SK-N-SH (cell line): ENCODE data around the gene PTGER1.

Source experiments
- CTCF ChIP-seq: fragments of 200-600 bp; sonication (generic); IDR thresholded peaks from 2 replicates; pipeline ENCODE4 v1.6.1; 2017; ENCODE audit warnings: antibody characterized with exemption, mild to moderate bottlenecking, moderate library complexity
- EZH2phosphoT487 ChIP-seq: fragments of 200-600 bp; sonication (generic); IDR thresholded peaks from 2 replicates; pipeline ENCODE4 v1.6.1; 2017; ENCODE audit warnings: low read depth, mixed run types, mild to moderate bottlenecking, antibody characterized with exemption, moderate library complexity, borderline replicate concordance
- FOXJ3 ChIP-seq: sonication (generic); formaldehyde crosslinking; IDR thresholded peaks from 2 replicates; pipeline ENCODE4 v1.5.1; 2020; ENCODE audit warnings: mild to moderate bottlenecking, missing genetic modification reagents
- FOXM1 ChIP-seq: IDR thresholded peaks from 2 replicates; pipeline ENCODE4 v1.4.0; 2012; ENCODE audit warnings: low read depth, mild to moderate bottlenecking
- POLR2AphosphoS5 ChIP-seq: IDR thresholded peaks from 2 replicates; pipeline ENCODE4 v1.6.1; 2012; ENCODE audit warnings: low read depth, low read length
- RAD21 ChIP-seq: IDR thresholded peaks from 2 replicates; pipeline ENCODE4 v1.6.1; 2012; ENCODE audit warnings: mild to moderate bottlenecking, low read length
- SMC3 ChIP-seq: IDR thresholded peaks from 2 replicates; pipeline ENCODE4 v1.6.1; 2012; ENCODE audit warnings: low read depth, low read length, improper control_type of control experiment

GRCh38 chr19:14492756-14493337 is 17.7 kb upstream of the PTGER1 start:
- TF ChIP-seq EZH2phosphoT487: no peak
- no peak for TF ChIP-seq POLR2AphosphoS5
- no peak for TF ChIP-seq SMC3
- no peak for TF ChIP-seq CTCF
- TF ChIP-seq FOXJ3 (CRISPR knock-in tag): no peak
- TF ChIP-seq FOXM1: no peak
- no peak for TF ChIP-seq RAD21
